GM18907 (cell line): ENCODE results near the gene MTSS2.
"Not testable (repeated sequence)": the region's sequence is repeated elsewhere in the genome, so short reads cannot be mapped to it uniquely, and the experiment has no call there.

Experiments
- ATAC-seq: cut with Tn5 transposase; IDR thresholded peaks from one replicate; pipeline ENCODE4 v1.9.1; 2021; ENCODE audit warnings: mild to moderate bottlenecking, moderate library complexity; ENCODE audit not compliant: unreplicated experiment

The MTSS2 gene

GRCh38 chr16:70676675-70677498 is 9.0 kb downstream of the MTSS2 start:
- ATAC-seq, result no peak

DNA sequence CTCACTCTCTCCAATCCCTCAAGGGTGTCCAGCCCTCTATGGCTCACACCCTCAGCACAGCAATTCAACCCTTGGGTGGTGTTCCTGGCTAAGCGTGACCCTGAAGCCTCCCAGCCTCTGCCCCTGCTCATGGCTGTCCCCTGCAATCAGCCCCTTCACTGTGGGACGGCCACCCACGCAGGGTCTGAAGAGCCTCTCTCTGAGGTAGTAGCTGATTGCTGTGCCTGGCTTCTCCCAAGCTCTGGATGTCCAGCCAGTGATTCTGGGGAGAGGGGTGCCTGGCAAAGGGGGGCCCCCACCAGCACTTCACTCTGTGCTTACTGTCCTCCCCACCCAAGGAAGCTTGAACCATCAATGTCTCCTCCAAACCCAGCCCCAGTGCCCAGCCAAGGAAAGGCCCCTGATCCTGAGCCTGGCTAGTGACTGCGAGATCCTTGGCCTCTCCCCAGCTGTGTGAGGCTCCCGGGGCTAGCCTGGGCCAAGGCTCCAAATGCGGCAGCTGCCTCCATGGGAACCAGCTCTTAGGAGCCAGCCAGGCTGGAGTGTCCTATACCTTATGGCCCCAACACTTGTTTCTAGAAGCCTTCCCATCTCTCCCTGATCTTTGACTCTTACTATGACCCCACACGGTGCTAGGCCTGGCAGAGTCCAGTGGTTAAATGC is 9.9 kb downstream of the MTSS2 start:
- no peak for ATAC-seq

GRCh38 chr16:70674221-70675014 is 11.4 kb downstream of the MTSS2 start:
- ATAC-seq, result no peak

- ATAC-seq, result not testable (repeated sequence)
Measured at GRCh38 chr16:70670938-70671337, 14.9 kb downstream of the MTSS2 start.

- no peak for ATAC-seq
Measured at GRCh38 chr16:70670175-70670574, 15.7 kb downstream of the MTSS2 start.

- ATAC-seq, result no peak
Measured at GRCh38 chr16:70665806-70666735, 19.8 kb downstream of the MTSS2 start.

DNA sequence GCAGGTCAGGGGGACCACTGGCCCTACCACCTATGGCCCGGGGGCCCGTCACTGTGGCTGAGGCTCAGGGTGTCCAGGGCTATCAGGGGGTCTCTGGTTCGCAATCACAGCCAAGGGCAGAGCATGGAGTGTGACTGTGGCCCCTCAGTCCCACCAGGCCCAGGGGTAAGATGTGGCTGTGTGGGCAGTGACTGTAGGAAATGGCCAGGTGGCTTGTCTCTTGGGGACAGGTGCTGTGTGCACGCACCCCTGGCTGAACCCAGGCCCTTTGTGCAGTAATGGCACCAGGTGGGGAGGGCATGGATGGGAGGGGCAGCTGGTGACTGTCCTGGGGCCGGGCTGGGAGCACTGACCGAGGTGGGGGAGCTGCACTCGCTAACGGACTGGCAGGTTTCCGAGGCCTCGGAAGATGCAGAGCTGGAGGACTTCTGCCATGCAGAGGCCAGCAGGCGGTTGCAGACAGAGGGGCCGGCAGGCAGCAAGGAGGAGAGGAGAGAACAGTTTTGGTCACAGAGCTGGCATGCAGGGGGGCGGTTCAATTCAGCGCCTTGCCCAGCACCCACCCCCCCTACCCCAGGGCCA is 20.6 kb downstream of the MTSS2 start:
- no peak for ATAC-seq

DNA sequence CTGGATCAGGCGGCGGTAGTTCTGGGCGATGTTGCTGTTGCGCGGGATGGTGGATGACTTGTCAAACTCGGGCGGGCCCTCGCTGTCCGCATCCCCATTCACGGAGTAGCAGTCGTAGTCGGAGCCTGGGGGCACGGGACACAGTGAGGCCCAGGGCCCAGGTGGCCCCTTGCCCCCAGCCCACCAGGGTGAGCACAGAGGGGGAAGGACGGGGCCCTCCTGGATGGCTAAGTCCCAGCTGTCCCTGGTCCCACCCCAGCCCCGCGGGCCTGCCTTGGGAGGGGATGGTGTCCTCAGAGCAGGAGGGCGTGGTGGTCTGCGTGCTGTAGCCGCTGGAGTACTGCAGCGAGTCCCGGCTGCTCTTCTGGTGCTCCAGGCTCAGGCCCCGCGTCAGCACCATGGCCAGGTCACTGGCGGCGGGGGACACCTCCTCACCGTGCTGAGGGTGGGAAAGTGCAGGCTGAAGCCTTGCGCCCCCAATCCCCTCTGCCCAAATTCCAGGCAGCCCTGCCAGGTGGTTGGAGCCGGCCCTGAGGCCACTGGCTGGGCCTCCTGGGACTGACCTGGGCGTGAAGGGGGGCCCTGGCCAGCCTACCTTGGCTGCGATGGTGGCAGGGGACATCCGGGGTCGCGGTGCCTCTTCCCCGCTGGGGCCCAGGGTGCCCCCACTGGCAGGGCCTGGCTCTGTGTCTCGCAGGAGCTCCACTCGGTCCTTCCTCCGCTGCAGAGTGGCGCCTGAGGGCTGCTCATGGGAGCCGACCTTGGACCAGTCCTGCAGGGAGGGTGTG is 21.3 kb downstream of the MTSS2 start:
- ATAC-seq, result no peak

- no peak for ATAC-seq
Measured at GRCh38 chr16:70663524-70664324, 22.1 kb downstream of the MTSS2 start.

- no peak for ATAC-seq
Measured at GRCh38 chr16:70662991-70663523, 22.8 kb downstream of the MTSS2 start.

GRCh38 chr16:70661918-70662641 is 23.8 kb downstream of the MTSS2 start:
- no peak for ATAC-seq

DNA sequence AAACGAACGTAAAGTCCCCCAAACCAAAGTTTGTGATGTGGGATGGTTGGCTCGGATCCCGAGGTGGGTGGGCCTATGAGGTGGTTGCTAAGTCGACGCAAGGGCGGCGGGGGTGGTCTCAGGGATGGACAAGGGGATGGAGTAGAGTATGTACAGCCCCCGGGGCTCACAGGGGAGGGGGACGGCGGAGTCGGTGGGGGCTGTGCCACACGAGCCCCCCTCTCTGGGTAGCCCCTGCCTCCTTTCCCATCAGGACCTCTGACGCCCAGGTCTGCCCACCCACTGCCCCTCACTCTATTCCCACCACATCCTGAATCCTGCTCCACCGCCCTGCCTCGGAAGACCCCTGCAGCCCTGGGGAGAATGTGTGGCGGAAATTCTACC is 24.3 kb downstream of the MTSS2 start:
- no peak for ATAC-seq

- no peak for ATAC-seq
Measured at GRCh38 chr16:70660672-70661350, 25.0 kb downstream of the MTSS2 start.

DNA sequence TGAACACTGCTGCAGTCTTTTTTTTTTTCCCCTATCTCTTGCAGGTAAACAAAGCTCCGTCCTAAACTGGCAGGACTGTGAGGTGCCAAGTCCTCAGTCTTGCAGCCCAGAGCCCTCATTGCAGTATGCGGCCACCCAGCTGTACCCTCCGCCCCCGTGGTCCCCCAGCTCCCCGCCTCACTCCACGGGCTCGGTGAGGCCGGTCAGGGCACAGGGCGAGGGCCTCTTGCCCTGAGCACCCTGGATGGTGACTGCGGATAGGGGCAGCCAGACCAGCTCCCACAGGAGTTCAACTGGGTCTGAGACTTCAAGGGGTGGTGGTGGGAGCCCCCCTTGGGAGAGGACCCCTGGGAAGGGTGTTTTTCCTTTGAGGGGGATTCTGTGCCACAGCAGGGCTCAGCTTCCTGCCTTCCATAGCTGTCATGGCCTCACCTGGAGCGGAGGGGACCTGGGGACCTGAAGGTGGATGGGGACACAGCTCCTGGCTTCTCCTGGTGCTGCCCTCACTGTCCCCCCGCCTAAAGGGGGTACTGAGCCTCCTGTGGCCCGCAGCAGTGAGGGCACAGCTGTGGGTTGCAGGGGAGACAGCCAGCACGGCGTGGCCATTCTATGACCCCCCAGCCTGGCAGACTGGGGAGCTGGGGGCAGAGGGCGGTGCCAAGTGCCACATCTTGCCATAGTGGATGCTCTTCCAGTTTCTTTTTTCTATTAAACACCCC is 25.7 kb downstream of the MTSS2 start:
- no peak for ATAC-seq

- no peak for ATAC-seq
Measured at GRCh38 chr16:70659546-70659945, 26.3 kb downstream of the MTSS2 start.

DNA sequence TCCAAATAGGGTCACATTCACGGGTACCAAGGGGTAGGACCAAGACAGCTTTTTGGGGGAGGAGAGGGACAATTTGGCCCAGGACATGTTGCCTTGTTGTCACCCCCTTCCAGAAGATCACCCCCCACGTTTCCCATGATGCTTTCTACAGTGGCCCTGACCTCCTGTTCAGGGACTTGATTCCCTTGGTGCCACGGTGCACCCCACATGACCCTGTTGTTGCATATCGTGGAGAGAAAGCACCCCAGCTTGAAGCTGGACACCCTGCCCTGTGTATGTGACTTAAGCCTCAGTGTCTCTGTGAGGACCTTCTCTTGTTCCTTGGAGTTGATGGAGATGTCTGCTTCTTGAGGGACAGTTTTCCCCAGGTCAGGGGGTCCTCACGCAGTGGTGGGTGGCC is 26.9 kb downstream of the MTSS2 start:
- ATAC-seq, result no peak
